GM21381 (cell line): ENCODE measurements around the gene C2CD2.
A peak's percentile ranks its signal among the peaks of the same experiment; 100 is the strongest.
"Not testable (repeated sequence)": the region's sequence is repeated elsewhere in the genome, so short reads cannot be mapped to it uniquely, and the experiment has no call there.

Source experiments
- ATAC-seq: cut with Tn5 transposase; IDR thresholded peaks from one replicate; pipeline ENCODE4 v1.9.1; 2021; ENCODE audit warnings: mild to moderate bottlenecking, moderate library complexity; ENCODE audit not compliant: unreplicated experiment

The C2CD2 gene

DNA sequence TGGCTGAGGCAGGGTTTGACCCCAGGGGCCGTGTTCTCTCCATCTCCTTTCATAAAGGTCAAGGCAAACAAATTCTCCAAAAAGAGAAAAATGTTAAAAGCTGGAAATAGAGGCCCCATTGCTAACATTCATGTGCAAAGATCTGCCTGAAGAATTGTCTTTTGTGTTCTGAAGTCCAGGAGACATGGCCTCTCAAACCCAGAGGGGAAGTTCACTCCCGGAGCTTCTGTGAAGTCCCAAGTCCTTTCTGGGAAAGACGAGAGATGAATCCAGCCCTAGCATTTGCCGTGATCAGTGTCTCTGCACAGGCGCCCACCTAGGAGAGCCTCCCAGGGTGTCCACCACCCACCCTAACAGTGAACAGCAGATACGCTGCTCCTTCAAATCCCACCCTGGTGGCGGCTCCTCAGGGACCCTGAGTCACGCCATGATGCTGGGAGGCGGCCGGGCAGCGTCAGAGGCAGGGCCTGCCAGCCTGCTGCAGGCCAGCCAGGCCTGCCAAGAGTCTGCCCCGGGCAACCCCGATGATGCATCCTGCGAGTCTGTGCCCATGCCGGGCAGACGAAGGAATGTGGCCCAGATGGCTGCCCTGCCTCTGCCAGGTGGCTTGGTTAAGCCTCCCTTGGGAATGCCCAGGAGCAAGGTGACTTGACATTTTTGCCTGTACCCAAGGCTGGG is 5.2 kb upstream of the C2CD2 start:
- no peak for ATAC-seq

DNA sequence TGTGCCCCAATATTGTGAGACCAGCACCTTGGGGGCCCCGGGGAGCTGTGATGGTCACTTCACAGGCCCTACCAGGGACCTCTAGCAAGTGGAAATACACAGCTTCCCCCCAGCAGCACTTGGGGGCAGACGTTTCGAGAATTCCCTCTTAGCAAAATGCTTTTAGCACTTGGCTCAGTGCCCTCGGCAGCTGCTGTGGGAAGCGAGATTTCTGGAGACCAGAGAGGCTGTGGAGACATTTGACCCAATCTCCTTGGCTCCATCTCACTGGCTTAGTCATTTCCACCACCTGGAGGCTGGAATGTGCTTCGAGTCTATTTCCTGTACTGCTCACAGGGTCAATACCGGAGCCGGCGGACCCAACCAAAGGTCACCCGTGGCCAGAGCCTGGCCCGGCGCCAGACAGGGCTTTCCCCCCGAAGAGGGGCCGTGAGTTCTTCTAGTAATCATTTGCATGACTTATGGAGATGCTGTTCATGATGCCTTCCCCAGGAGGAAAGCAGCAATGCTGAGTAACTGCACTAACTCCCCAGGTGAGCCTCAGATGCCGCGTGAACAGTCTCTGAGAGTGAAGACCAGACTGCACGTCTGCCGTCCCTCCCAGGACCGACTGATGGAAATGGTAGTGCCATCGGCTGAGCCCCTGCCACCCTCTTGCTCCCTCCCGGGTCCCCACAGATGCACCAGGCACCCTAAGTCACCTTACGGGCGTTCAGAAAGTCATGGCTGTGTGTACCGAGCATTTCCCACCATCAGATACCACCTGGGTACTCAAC is 4.4 kb upstream of the C2CD2 start:
- ATAC-seq = no peak

DNA sequence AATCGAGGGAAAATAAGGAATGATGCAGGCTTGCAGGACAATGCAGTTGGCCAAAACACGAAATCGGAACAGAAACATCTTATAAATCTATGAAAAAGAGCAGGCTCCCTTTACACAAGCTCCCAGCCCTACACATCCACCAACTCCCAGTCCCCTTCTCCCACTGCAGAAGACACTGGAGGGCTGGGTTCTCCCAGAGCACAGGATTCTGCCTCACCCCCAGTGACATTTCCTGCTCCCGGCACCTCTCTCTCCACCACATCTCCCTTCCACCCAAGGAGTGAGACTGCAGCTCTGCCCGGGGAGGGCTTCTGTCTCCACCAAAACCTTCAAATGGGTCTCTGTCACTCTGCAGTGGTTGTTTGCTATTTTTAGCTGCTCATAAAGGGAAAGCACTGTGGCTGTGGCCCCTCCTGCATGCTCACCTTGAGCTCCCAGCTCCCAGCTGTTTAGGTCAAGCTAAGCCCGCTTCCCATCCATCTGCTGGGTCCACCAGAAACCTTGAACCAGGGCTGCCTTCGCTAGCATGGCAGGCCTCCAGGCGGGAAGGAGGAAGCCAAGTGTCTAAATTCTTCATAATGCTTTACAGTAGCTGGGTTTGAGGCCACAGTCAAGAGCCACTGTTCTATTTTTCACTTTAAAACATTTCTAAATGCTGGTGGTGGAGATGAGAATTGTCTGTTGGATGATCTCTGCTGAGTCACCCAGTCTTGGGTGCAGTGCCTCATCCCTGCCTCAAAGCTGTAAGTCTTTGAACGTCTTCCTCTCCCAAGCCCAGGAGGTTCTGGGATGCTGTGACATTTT is 3.3 kb upstream of the C2CD2 start:
- ATAC-seq = no peak

DNA sequence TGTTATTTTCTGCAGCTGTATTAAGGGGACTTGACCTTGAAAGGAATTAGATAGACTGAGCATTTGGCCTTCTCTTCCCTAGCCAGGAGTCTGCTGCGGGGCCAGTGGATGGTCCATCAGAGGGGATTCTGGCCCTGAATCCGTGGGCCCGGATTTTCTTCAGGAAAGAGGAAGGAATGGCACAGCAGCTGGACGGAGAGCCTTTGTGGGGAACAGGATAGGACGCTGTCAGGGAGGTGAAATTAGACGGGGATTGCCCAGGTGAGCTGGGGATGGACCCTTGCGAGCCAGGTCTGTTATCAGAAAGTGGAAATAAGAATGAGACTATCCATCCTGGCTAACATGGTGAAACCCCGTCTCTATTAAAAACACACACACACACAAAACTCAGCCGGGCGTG is 1.7 kb upstream of the C2CD2 start:
- no peak for ATAC-seq

DNA sequence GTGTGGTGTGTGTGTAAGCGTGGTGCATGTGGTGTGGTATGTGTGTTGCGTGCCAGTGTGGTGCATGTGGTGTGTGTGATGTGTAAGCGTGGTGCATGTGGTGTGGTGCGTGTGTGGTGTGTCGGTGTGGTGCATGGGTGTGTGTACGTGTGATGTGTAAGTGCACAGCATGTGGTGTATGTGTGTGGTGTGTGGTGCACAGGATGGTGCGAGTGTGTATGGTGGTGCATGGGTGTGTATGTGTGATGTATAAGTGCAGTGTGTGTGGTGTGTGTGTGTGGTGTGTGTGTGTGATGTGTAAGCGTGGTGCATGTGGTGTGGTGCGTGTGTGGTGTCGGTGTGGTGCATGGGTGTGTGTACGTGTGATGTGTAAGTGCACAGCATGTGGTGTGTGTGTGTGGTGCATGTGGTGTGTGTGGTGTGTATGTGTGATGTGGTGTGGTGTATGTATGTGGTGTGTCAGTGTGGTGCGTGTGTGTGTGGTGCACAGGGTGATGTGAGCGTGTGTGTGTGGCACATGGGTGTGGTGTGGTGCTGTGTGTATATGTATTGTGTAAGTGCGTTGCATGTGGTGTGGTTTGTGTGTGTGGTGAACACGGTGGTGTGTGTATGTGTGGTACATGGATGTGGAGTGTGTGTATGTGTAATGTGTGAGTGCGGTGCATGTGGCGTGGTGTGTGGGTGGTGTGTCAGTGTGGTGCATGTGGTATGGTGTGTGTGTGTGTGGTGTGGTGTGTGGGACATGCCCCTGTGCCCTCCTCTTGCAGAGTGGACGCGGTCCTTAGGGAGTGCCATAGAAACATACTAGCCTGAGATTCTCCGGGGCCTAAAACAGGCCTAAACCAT is 1.1 kb upstream of the C2CD2 start:
- no peak for ATAC-seq

DNA sequence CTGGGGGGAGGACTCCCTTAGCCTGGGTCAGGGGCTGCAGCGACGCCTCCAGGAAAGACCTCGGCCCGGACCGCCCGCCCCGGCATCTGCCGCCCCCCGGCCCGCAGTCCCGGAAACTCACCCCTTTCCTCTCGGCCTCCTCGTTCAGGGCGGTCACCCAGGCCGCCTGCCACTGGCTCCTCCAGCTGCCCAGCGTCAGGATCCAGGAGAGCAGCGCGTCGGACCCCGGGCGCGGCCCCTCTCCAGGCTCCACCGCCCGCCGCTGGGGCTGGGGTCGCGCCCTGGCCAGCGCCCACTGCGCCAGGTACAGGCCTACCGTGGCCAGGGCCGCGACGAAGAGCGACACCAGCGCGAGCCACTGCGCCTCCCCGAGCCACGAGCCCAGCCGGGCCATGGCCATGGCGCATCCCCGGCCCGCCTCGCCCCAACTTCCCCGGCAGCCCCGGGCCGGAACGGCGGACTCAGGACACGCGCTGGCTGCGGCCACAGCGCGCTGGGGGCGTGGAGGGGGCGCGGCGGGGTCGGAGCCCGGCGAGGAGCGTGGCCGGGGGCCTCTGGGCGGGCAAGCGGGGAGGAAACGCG is 478 bp downstream of the C2CD2 start:
- peak; percentile 33 for ATAC-seq

DNA sequence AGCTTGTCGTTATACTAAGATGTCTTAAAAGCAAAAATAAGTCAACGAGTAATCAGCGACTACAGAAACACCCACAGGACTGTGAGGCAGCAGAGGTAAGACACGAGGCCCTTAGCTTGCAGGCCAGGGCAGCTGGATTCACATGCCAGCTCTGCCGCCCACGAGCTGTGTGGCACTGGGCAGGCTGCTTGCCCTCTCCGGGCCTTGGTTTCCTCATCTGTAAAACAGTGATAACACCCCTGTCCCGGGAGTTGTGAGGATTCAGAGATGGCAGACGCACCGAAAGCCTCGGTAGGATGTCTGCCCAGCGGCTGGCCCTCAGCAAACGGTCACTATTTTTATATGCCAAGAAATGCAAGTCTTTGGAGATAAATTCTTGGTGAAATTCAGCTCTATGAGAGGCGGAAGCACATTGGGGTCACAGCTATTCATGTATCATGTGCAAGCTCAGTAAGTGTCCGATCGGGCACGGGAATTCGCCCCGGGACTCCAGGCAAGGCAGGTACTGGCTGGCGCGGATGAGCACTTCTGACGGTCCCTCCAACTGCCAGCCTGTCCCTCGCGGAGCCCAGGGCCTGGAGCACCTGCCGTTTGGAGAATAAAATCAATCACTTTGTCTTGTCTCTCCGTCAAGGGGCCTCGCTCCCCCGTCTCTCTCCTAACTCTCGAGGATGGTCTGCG is 1.1 kb downstream of the C2CD2 start:
- no peak for ATAC-seq

DNA sequence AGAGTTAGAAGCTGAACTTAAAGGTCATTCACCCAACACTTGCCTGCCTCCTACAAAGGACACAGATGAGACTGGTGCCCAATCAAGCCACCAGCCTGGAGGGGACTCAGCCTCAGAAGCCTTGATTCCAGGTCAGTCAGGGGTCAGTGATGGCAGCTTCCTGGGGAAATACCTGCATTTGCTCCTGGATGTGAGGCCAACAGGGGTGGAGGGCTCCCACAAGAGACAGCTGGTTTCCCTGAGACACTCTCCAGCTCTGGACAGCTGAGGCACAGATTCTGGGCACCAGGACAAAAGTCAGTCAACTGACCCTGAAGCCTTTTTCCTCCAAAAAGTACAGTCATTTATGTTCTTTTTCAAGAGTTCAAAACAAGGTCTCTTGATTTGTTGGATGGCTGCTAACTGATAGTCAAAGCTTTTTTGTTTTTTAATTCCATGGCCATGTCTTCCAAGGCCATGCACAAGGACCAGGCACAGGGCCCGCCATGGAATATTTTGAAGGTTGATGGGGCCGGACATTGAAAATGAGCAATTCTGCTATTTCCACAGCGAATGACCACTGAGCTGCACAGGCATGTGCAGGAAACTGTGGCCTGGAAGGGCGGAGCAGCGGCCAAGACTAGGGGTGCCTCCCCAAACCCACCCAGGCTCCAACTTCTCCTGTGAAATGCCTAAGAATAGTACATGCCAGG is 1.8 kb downstream of the C2CD2 start:
- no peak for ATAC-seq

DNA sequence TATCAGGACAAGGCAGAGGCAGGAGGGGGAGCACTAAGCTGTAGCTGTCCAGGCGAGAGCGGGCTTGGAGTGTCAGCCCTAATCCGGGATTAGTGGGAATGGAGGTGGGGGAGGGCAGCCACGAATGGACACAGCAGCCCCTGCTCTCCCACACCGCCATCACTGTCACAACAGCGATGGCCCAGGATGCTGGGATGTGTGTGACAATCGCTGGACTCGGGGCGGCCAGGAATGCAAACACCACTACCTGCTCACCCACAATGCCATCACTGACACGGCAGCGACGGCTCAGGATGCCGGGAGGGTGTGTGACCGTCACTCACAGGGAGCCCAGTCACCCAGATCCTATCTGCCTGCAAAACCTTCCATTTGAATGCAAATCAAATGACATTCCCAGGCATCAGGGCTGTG is 2.9 kb downstream of the C2CD2 start:
- ATAC-seq = no peak

DNA sequence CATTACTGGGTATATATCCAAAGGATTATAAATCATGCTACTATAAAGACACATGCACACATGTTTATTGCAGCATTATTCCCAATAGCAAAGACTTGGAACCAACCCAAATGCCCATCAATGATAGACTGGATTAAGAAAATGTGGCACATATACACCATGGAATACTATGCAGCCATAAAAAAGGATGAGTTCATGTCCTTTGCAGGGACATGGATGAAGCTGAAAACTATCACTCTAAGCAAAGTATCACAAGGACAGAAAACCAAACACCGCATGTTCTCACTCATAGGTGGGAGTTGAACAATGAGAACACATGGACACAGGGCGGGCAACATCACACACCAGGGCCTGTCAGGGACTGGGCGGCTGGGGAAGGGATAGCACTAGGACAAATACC is 4.2 kb downstream of the C2CD2 start:
- not testable (repeated sequence) for ATAC-seq

DNA sequence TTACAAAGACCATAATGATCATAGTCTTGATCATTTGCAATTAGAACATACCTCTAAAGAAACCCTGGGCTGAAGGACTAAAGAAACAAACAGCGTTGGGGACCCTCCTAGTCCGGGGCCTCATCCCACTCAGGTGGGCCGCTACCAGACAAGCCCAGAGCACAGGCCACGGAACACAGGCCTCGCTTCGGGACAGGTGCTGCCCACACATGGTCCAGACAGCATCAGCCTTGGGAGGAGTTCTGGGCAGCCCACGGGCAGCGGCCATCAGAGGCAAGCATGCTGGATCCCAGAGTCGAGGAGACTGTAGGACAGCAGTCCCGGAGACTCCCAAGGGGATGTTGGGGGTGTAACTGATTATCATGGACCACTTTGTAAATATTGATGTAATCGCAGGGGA is 4.9 kb downstream of the C2CD2 start:
- ATAC-seq = no peak

DNA sequence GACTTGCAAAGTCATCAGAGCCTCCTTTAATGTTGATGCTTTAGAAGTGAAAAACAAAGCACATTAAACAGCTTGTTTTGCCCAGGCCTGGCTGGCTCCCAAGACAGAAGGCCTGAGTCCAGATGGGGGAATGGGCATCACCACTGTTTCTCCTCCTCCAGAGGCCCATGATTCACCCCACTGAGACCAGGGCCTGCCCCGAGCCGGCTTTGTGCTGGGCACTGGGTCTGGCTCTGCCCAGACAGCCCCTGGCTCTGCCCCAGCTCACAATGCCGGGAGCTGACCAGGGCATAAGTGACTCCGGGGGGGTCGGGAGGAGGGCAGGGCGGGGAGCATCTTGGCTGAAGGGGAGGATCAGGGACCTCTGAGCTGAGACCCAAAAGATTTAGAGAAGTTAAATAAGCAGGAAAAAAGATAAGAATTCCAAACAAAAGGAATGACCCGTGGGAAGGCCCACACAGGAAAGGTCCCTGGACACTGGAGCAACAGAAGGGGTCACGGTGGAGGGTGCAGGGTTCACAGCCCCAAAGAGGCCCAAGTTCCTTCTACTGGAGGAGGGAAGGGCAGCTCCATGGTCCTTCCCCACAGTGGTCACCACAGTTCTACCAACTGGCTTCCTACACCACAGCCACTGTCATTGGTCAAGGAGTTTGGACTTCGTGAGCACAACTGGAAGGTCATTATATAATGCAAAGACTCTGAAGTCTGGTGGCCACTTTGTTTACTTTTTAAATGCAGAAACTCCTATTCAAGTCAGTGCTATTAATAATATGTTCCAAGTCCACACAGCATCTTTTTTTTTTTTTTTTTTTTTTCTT is 5.5 kb downstream of the C2CD2 start:
- no peak for ATAC-seq

DNA sequence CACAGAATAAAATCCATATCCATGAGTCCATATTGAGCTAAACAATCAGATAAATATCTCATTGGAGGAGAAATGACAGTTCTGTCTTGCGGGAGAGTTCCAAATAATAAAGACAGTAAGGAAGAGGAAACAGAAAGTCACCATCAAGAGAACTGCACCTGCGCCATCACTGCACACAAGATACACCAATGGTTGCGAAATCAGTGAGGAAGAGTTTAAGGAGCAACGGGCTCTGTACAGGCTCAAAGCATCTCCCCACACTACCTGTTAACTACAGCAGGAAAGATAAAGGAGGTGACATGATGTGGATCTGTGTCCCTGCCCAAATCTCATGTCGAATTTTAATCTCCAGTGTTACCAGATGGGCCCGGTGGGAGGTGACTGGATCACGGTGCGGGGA is 7.8 kb downstream of the C2CD2 start:
- no peak for ATAC-seq

DNA sequence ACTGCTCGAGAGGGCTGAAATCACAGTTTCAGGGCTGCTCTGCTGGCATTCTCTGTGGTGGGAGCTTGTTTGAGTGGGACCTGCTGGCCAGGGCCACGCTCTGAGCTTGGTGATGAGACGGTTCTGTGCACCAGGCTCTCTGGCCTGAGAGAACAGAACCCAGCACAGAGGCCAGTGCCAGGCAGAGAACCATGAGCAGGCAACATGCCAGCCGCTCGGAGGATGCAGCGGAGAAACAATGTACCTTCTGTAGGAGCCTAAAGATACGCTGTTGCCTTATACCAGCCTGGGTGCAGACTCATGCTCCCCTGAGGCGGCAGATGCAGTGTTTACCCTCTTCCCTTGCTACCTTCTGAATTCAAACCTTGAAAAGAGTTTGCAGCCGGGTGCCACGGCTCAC is 10.0 kb downstream of the C2CD2 start:
- no peak for ATAC-seq

DNA sequence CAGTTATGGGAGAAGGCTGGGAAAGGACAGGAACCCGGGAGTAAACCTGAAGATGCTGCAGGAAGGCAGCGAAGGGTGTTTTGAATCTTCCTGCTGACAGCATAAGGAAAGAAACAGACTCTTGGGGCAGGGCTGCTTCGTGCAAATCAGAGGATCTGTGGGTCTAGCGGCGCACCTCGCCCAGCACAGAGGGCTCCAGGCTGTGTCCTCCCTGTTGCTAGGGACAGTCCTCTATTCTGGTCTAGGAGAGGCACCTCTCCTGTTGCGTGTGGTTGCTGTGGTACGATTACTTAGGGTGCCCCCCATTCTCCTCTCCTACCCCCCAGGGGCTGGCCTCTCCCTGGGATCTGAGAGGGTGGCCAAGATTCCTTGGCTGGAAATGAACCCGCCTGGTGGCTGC is 11.4 kb downstream of the C2CD2 start:
- no peak for ATAC-seq

DNA sequence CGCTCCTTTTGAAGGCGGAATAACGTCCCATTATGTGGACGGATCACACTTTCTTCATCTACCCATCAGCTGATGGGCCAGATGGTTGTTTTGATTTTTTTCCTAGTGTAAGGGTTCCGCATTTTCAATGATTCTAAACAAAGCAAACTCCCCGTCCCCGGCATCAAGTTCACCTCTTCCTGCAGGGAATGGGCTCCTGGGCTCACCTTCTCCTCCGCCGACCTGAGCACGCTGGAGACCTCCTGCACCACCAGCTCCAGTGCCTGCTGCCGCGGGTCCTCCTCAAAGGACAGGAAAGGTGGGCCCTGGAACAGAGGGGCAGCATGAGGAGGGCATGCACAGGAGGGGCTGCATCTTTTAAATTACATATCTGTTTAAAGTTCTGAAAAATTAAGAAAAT is 11.9 kb downstream of the C2CD2 start:
- ATAC-seq = no peak

DNA sequence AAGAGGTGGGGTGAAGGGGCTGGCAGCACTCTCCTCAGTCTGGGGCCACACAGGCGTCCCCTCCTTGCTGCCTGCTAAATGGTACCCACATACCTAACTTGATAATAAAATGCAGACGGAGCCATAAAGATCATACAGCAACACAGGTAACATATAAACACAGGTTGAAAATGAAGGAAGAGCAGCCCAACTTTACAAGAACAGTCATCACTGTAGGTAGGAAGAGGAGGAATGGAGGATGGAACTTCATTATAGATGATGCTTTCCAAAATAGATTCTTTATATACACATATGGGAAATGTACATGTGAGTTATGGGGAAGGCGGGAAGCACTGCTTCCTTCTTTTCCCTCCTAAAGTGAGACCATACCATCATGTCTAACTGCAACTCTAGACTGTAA is 13.4 kb downstream of the C2CD2 start:
- no peak for ATAC-seq

DNA sequence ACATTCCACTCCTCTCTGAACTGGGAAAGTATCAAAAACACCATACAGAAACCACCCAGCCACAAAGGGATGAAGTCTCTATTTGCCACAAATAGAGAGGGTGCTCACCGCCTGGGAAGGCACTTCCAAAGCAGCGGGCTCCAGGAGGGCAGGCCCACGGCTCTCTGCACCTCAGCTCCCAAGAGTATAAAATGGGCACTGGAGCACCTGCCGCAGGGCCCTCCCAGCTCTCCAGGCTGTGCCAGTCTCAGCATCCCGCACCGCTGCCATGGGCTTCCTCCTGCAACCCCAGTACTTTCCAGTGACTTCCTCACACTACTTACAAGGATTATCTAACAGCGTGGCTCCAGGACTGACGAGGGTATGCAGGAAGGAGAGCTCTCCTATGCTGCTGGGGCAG is 14.4 kb downstream of the C2CD2 start:
- no peak for ATAC-seq
